ENCODE results near the gene PLEK.

Gene PLEK

DNA sequence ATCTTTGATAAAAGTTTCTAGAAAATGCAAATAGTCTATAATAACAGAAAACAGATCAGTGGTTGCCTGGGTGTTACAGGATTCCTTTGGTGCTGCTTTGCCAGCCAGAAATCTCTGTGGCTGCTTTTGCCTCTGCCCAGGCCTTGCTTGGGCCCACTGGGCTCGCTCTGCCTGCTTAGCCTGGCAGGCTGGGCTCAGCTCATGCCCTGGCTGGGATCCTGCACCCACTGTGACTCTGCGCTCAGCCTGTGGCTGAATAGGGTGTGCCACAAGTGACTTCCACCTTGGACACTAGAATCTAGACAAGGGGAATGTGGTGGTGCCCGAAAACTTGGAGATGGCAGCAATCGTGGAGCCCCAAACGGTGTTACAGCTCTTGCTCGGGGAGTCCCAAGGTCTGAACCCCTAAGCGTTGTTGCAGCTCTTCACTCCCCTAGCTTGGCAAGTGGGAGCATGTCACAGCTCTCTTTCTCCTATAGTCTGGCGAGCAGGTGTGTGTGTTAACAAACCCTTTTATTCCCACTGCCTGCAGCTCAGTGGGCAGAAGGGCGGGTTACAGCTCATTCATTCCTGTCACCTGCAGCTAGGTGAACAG, 51.1 kb downstream of the PLEK start:
- H3K79me2 ChIP-seq (ENCODE audit: control insufficient read depth, low read length), result no peaks in the 10 kb centered on the region
- TF ChIP-seq EZH2phosphoT487 (IDR thresholded peaks at IDR 0.05; ENCODE audit: borderline replicate concordance, low read length), result no peak
- TF ChIP-seq, protein P1, sequence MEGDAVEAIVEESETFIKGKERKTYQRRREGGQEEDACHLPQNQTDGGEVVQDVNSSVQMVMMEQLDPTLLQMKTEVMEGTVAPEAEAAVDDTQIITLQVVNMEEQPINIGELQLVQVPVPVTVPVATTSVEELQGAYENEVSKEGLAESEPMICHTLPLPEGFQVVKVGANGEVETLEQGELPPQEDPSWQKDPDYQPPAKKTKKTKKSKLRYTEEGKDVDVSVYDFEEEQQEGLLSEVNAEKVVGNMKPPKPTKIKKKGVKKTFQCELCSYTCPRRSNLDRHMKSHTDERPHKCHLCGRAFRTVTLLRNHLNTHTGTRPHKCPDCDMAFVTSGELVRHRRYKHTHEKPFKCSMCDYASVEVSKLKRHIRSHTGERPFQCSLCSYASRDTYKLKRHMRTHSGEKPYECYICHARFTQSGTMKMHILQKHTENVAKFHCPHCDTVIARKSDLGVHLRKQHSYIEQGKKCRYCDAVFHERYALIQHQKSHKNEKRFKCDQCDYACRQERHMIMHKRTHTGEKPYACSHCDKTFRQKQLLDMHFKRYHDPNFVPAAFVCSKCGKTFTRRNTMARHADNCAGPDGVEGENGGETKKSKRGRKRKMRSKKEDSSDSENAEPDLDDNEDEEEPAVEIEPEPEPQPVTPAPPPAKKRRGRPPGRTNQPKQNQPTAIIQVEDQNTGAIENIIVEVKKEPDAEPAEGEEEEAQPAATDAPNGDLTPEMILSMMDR (IDR thresholded peaks at IDR 0.05; ENCODE audit: low read depth, low read length, poor library complexity, severe bottlenecking), result no peak
- peaks cover 14% of the 10 kb centered on the region for H3F3A ChIP-seq (ENCODE audit: control insufficient read depth, insufficient read depth)
- no peak overlapping the region for H3K4me2 ChIP-seq (ENCODE audit: low read length)
- no peaks in the 10 kb centered on the region for H3K9me2 ChIP-seq (replicated peaks; ENCODE audit: control insufficient read depth, low read length)
- no peak overlapping the region for H3K4me3 ChIP-seq (ENCODE audit: low read length)
- peaks cover 73% of the 10 kb centered on the region for H3K4me1 ChIP-seq (ENCODE audit: control insufficient read depth, low read length)
- no peaks in the 10 kb centered on the region for H3K27me3 ChIP-seq (ENCODE audit: control insufficient read depth, low read length)
- H4K20me1 ChIP-seq (ENCODE audit: control insufficient read depth, insufficient read depth, low read depth, low read length), result no peaks in the 10 kb centered on the region
- no peaks in the 10 kb centered on the region; the same call in 1 of the 2 replicates for H3K9me3 ChIP-seq (ENCODE audit: control insufficient read depth, insufficient read depth, low read length)
- H3K27ac ChIP-seq (ENCODE audit: low read depth, low read length), result no peak overlapping the region
- no peaks in the 10 kb centered on the region for H3K36me3 ChIP-seq (ENCODE audit: control insufficient read depth, low read length)

DNA sequence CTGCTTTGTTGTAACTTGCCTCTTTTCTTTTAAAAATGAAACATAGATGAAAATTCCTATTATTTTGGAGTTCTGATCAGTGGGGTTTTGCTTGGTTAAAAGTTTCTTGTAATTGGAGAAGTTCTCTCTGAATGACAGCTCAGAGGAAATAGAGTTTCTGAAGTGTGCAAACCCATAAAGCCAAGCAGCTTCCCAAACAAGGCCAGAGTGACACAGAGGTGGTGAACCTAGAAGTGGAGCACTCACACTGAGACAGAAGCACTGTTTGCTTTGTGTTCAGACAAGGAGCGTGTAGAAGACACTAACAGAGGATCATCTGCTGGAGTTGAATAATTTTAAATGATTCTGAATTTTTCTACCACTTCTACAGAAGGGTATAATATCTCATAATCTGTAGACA, 52.8 kb downstream of the PLEK start:
- Histone ChIP-seq H3K79me2 (ENCODE audit: control insufficient read depth, low read length) (no peaks in the 10 kb centered on the region), H4K20me1 (ENCODE audit: control insufficient read depth, insufficient read depth, low read depth, low read length) (no peaks in the 10 kb centered on the region), H3K9me3 (ENCODE audit: control insufficient read depth, insufficient read depth, low read length) (no peaks in the 10 kb centered on the region; the same call in 1 of the 2 replicates), H3K9me2 (replicated peaks; ENCODE audit: control insufficient read depth, low read length) (no peaks in the 10 kb centered on the region), H3K4me2 (ENCODE audit: low read length) (peak overlapping the region; percentile 12), H3K36me3 (ENCODE audit: control insufficient read depth, low read length) (no peaks in the 10 kb centered on the region), H3K27me3 (ENCODE audit: control insufficient read depth, low read length) (no peaks in the 10 kb centered on the region), H3F3A (ENCODE audit: control insufficient read depth, insufficient read depth) (no peaks in the 10 kb centered on the region), H3K4me3 (ENCODE audit: low read length) (no peak overlapping the region), H3K27ac (ENCODE audit: low read depth, low read length) (no peak overlapping the region), H3K4me1 (ENCODE audit: control insufficient read depth, low read length) (peaks cover 56% of the 10 kb centered on the region)
- no peak for TF ChIP-seq EZH2phosphoT487 (IDR thresholded peaks at IDR 0.05; ENCODE audit: borderline replicate concordance, low read length)
- TF ChIP-seq, protein P1 (IDR thresholded peaks at IDR 0.05; ENCODE audit: low read depth, low read length, poor library complexity, severe bottlenecking), result no peak

DNA sequence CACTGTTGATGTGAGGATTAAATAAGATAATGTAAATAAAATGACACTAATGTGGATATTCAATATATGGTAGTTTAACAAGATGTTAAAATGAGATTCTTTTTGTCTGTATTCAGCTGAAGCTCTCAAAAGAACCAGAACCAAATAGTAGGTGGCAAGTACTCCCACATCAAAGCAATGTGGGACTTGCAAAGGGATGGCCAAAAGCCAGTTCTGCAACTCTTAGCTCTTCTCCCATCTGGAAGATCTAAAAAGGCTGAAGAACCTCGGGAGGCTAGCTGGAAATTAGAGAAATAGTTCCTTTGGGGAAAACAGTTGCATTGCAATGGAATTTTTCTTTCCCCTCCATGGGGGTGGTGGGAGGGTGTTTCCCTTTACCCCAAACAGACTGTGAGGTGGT, 53.3 kb downstream of the PLEK start:
- Histone ChIP-seq H3K36me3 (ENCODE audit: control insufficient read depth, low read length) (no peaks in the 10 kb centered on the region), H3K9me3 (ENCODE audit: control insufficient read depth, insufficient read depth, low read length) (no peaks in the 10 kb centered on the region; the same call in 1 of the 2 replicates), H3K27ac (ENCODE audit: low read depth, low read length) (no peak overlapping the region), H3K79me2 (ENCODE audit: control insufficient read depth, low read length) (no peaks in the 10 kb centered on the region), H3K4me2 (ENCODE audit: low read length) (0 out of 2 replicates have a peak overlapping the region, but pooled peaks have one; percentile 12), H4K20me1 (ENCODE audit: control insufficient read depth, insufficient read depth, low read depth, low read length) (no peaks in the 10 kb centered on the region), H3K4me1 (ENCODE audit: control insufficient read depth, low read length) (peaks cover 52% of the 10 kb centered on the region), H3K9me2 (replicated peaks; ENCODE audit: control insufficient read depth, low read length) (no peaks in the 10 kb centered on the region), H3F3A (ENCODE audit: control insufficient read depth, insufficient read depth) (no peaks in the 10 kb centered on the region), H3K4me3 (ENCODE audit: low read length) (no peak overlapping the region), H3K27me3 (ENCODE audit: control insufficient read depth, low read length) (no peaks in the 10 kb centered on the region)
- TF ChIP-seq, protein P1 (IDR thresholded peaks at IDR 0.05; ENCODE audit: low read depth, low read length, poor library complexity, severe bottlenecking), result no peak
- TF ChIP-seq EZH2phosphoT487 (IDR thresholded peaks at IDR 0.05; ENCODE audit: borderline replicate concordance, low read length), result no peak
